ENCODE measurements around the gene COMMD1.
"Not testable (repeated sequence)": the region's sequence is repeated elsewhere in the genome, so short reads cannot be mapped to it uniquely, and the experiment has no call there.

COMMD1 gene

GRCh38 chr2:61995515-61995914 is 90.0 kb downstream of the COMMD1 start:
- H3K36me3 ChIP-seq (replicated peaks): no peaks in the 10 kb centered on the region
- no peak overlapping the region for H3K4me3 ChIP-seq
- no peaks in the 10 kb centered on the region for H3K4me1 ChIP-seq
- H3K9me3 ChIP-seq: no peaks in the 10 kb centered on the region
- DNase-seq (ENCODE audit: low spot score in 2 of 2): no peak
- in situ Hi-C loops (cut with MboI; ENCODE audit: low sequenced_read_pairs): no loop called here
- H3K27me3 ChIP-seq (ENCODE audit: low read depth): no peaks in the 10 kb centered on the region

- no peak for DNase-seq (ENCODE audit: low spot score in 2 of 2)
- Histone ChIP-seq H3K9me3 (no peaks in the 10 kb centered on the region), H3K4me1 (no peaks in the 10 kb centered on the region), H3K36me3 (replicated peaks) (no peaks in the 10 kb centered on the region), H3K4me3 (no peak overlapping the region), H3K27me3 (ENCODE audit: low read depth) (no peaks in the 10 kb centered on the region)
- in situ Hi-C loops (cut with MboI; ENCODE audit: low sequenced_read_pairs): no loop called here
Observed at GRCh38 chr2:61998426-61998825, 93.0 kb downstream of the COMMD1 start.

- in situ Hi-C loops (cut with MboI; ENCODE audit: low sequenced_read_pairs): no loop called here
- DNase-seq (ENCODE audit: low spot score in 2 of 2): no peak
Observed at GRCh38 chr2:62000538-62000937, 95.1 kb downstream of the COMMD1 start.

GRCh38 chr2:62001431-62001830 is 96.0 kb downstream of the COMMD1 start:
- Histone ChIP-seq H3K9me3 (no peaks in the 10 kb centered on the region), H3K4me1 (no peaks in the 10 kb centered on the region), H3K4me3 (no peak overlapping the region), H3K27me3 (ENCODE audit: low read depth) (no peaks in the 10 kb centered on the region), H3K36me3 (replicated peaks) (no peaks in the 10 kb centered on the region)
- DNase-seq (ENCODE audit: low spot score in 2 of 2): no peak
- in situ Hi-C loops (cut with MboI; ENCODE audit: low sequenced_read_pairs): no loop called here

More at GRCh38 chr2:62000538-62000937, 95.1 kb downstream of the COMMD1 start:
- Histone ChIP-seq H3K4me3 (no peak overlapping the region), H3K36me3 (replicated peaks) (no peaks in the 10 kb centered on the region), H3K9me3 (no peaks in the 10 kb centered on the region), H3K4me1 (no peaks in the 10 kb centered on the region), H3K27me3 (ENCODE audit: low read depth) (no peaks in the 10 kb centered on the region)

- H3K4me3 ChIP-seq; H3K36me3 ChIP-seq (replicated peaks); in situ Hi-C loops (cut with MboI; ENCODE audit: low sequenced_read_pairs); H3K9me3 ChIP-seq; DNase-seq (ENCODE audit: low spot score in 2 of 2); H3K27me3 ChIP-seq (ENCODE audit: low read depth); H3K4me1 ChIP-seq: not testable (repeated sequence)
Observed at GRCh38 chr2:62004428-62004827, 99.0 kb downstream of the COMMD1 start.

- no peaks in the 10 kb centered on the region for H3K36me3 ChIP-seq (replicated peaks)
- H3K9me3 ChIP-seq: no peaks in the 10 kb centered on the region
- no peak overlapping the region for H3K4me3 ChIP-seq
- no peaks in the 10 kb centered on the region for H3K4me1 ChIP-seq
- in situ Hi-C loops (cut with MboI; ENCODE audit: low sequenced_read_pairs): no loop called here
- no peaks in the 10 kb centered on the region for H3K27me3 ChIP-seq (ENCODE audit: low read depth)
- DNase-seq (ENCODE audit: low spot score in 2 of 2): no peak
Observed at GRCh38 chr2:62007555-62007954, 102.1 kb downstream of the COMMD1 start.

- H3K4me1 ChIP-seq: no peaks in the 10 kb centered on the region
- no peak for DNase-seq (ENCODE audit: low spot score in 2 of 2)
- H3K4me3 ChIP-seq: no peak overlapping the region
- H3K27me3 ChIP-seq (ENCODE audit: low read depth): no peaks in the 10 kb centered on the region
- no peaks in the 10 kb centered on the region for H3K36me3 ChIP-seq (replicated peaks)
- no peaks in the 10 kb centered on the region for H3K9me3 ChIP-seq
- in situ Hi-C loops (cut with MboI; ENCODE audit: low sequenced_read_pairs): no loop called here
Observed at GRCh38 chr2:62010632-62011256, 105.3 kb downstream of the COMMD1 start.

- Histone ChIP-seq H3K9me3 (no peaks in the 10 kb centered on the region), H3K4me3 (no peak overlapping the region), H3K27me3 (ENCODE audit: low read depth) (no peaks in the 10 kb centered on the region), H3K4me1 (no peaks in the 10 kb centered on the region), H3K36me3 (replicated peaks) (no peaks in the 10 kb centered on the region)
- in situ Hi-C loops (cut with MboI; ENCODE audit: low sequenced_read_pairs): no loop called here
- DNase-seq (ENCODE audit: low spot score in 2 of 2): no peak
Observed at GRCh38 chr2:62013641-62014040, 108.2 kb downstream of the COMMD1 start.

GRCh38 chr2:62014102-62014501 is 108.6 kb downstream of the COMMD1 start:
- DNase-seq (ENCODE audit: low spot score in 2 of 2): peak in 1 of 2 experiments; percentile 14
- Histone ChIP-seq H3K4me1 (no peaks in the 10 kb centered on the region), H3K9me3 (no peaks in the 10 kb centered on the region), H3K27me3 (ENCODE audit: low read depth) (no peaks in the 10 kb centered on the region), H3K4me3 (no peak overlapping the region), H3K36me3 (replicated peaks) (no peaks in the 10 kb centered on the region)
- in situ Hi-C loops (cut with MboI; ENCODE audit: low sequenced_read_pairs): no loop called here

- H3K27me3 ChIP-seq (ENCODE audit: low read depth): no peaks in the 10 kb centered on the region
- H3K9me3 ChIP-seq: no peaks in the 10 kb centered on the region
- in situ Hi-C loops (cut with MboI; ENCODE audit: low sequenced_read_pairs): no loop called here
- H3K4me3 ChIP-seq: no peak overlapping the region
- no peaks in the 10 kb centered on the region for H3K36me3 ChIP-seq (replicated peaks)
- DNase-seq (ENCODE audit: low spot score in 2 of 2): no peak
- no peaks in the 10 kb centered on the region for H3K4me1 ChIP-seq
Observed at GRCh38 chr2:62016957-62017356, 111.5 kb downstream of the COMMD1 start.

- no peak for DNase-seq (ENCODE audit: low spot score in 2 of 2)
- Histone ChIP-seq H3K36me3 (replicated peaks) (no peaks in the 10 kb centered on the region), H3K4me1 (no peaks in the 10 kb centered on the region; the same call in 1 of the 2 replicates), H3K27me3 (ENCODE audit: low read depth) (no peaks in the 10 kb centered on the region), H3K4me3 (no peak overlapping the region), H3K9me3 (no peaks in the 10 kb centered on the region)
- in situ Hi-C loops (cut with MboI; ENCODE audit: low sequenced_read_pairs): no loop called here
Observed at GRCh38 chr2:62029910-62030309, 124.4 kb downstream of the COMMD1 start.

GRCh38 chr2:62030902-62031301 is 125.4 kb downstream of the COMMD1 start:
- in situ Hi-C loops (cut with MboI; ENCODE audit: low sequenced_read_pairs): no loop called here
- no peak for DNase-seq (ENCODE audit: low spot score in 2 of 2)

GRCh38 chr2:62032096-62032495 is 126.6 kb downstream of the COMMD1 start:
- Histone ChIP-seq H3K4me1 (peaks cover 10% of the 10 kb centered on the region), H3K9me3 (no peaks in the 10 kb centered on the region), H3K27me3 (ENCODE audit: low read depth) (no peaks in the 10 kb centered on the region), H3K36me3 (replicated peaks) (no peaks in the 10 kb centered on the region), H3K4me3 (no peak overlapping the region)
- in situ Hi-C loops (cut with MboI; ENCODE audit: low sequenced_read_pairs): no loop called here
- DNase-seq (ENCODE audit: low spot score in 2 of 2): no peak

More at GRCh38 chr2:62030902-62031301, 125.4 kb downstream of the COMMD1 start:
- no peaks in the 10 kb centered on the region for H3K36me3 ChIP-seq (replicated peaks)
- no peaks in the 10 kb centered on the region for H3K27me3 ChIP-seq (ENCODE audit: low read depth)
- H3K9me3 ChIP-seq: no peaks in the 10 kb centered on the region
- no peak overlapping the region for H3K4me3 ChIP-seq
- peaks cover 2% of the 10 kb centered on the region for H3K4me1 ChIP-seq

GRCh38 chr2:62034715-62035114 is 129.2 kb downstream of the COMMD1 start:
- in situ Hi-C loops (cut with MboI; ENCODE audit: low sequenced_read_pairs): no loop called here
- Histone ChIP-seq H3K4me1 (peaks cover 17% of the 10 kb centered on the region), H3K4me3 (no peak overlapping the region), H3K36me3 (replicated peaks) (no peaks in the 10 kb centered on the region), H3K27me3 (ENCODE audit: low read depth) (no peaks in the 10 kb centered on the region), H3K9me3 (no peaks in the 10 kb centered on the region)
- no peak for DNase-seq (ENCODE audit: low spot score in 2 of 2)

- peak in 1 of 2 experiments; percentile 57 for DNase-seq (ENCODE audit: low spot score in 2 of 2)
- in situ Hi-C loops (cut with MboI; ENCODE audit: low sequenced_read_pairs): no loop called here
- no peaks in the 10 kb centered on the region for H3K36me3 ChIP-seq (replicated peaks)
- H3K4me1 ChIP-seq: peaks cover 17% of the 10 kb centered on the region
- no peaks in the 10 kb centered on the region for H3K9me3 ChIP-seq
- no peak overlapping the region for H3K4me3 ChIP-seq
- no peaks in the 10 kb centered on the region for H3K27me3 ChIP-seq (ENCODE audit: low read depth)
Observed at GRCh38 chr2:62036229-62036628, 130.8 kb downstream of the COMMD1 start.
